HepG2 (cell line): ENCODE data around the gene FGA. TPM values are rescaled to one million over a fixed set of nuclear protein-coding genes. Genes with fewer than 3 reads are reported as not detected.

Experiments used
- ATF2 ChIP-seq: sonication (generic); formaldehyde crosslinking; IDR thresholded peaks from 2 replicates; pipeline ENCODE4 v1.4.0; 2020; ENCODE audit warnings: missing genetic modification reagents
- GABPA ChIP-seq, 2 experiments: IDR thresholded peaks; 2 replicates each; pipeline ENCODE4 v1.6.1; 2011 to 2016; ENCODE audit warnings: low read depth in 2 of 2, low read length in 1 of 2, missing biosample characterization in 1 of 2, missing genetic modification characterization in 1 of 2
- GABPB1 ChIP-seq: IDR thresholded peaks from 2 replicates; pipeline ENCODE4 v1.6.1; 2016; ENCODE audit warnings: mild to moderate bottlenecking, missing genetic modification reagents, moderate library complexity, missing compliant biosample characterization
- HMGXB4 ChIP-seq, 2 experiments: sonication (generic) in 1 of 2; formaldehyde crosslinking in 1 of 2; IDR thresholded peaks; 2 replicates each; pipeline versions ENCODE4 v1.4.0 to v1.6.1; 2018 to 2020; ENCODE audit warnings: missing genetic modification reagents in 2 of 2, borderline replicate concordance in 1 of 2, low read depth in 1 of 2, mild to moderate bottlenecking in 1 of 2, missing biosample characterization in 1 of 2
- KLF9 ChIP-seq: IDR thresholded peaks from 2 replicates; pipeline ENCODE4 v1.6.1; 2016; ENCODE audit warnings: low read depth
- MNT ChIP-seq: fragments of 450-650 bp; IDR thresholded peaks from 2 replicates; pipeline ENCODE4 v1.6.1; 2016
- PATZ1 ChIP-seq: sonication (generic); formaldehyde crosslinking; IDR thresholded peaks from 2 replicates; pipeline ENCODE4 v1.4.0; 2020; ENCODE audit warnings: missing genetic modification reagents
- POLR2A ChIP-seq, 2 experiments: IDR thresholded peaks; 2 replicates each; pipeline ENCODE4 v1.6.1; 2011; ENCODE audit warnings: low read depth in 2 of 2, low read length in 2 of 2, mild to moderate bottlenecking in 1 of 2, moderate library complexity in 1 of 2; ENCODE audit not compliant: insufficient read depth in 1 of 2
- POLR2AphosphoS5 ChIP-seq: IDR thresholded peaks from 2 replicates; pipeline ENCODE4 v1.6.1; 2012; ENCODE audit warnings: low read depth, low read length
- SIX4 ChIP-seq: sonication (generic); formaldehyde crosslinking; IDR thresholded peaks from 2 replicates; pipeline ENCODE4 v1.4.0; 2020; ENCODE audit warnings: missing genetic modification reagents
- TAF15 ChIP-seq: fragments of 200-400 bp; formaldehyde crosslinking; IDR thresholded peaks from one replicate; pipeline ENCODE4 v1.6.1; 2018; ENCODE audit warnings: mild to moderate bottlenecking, low read depth, low read length; ENCODE audit not compliant: poor library complexity, severe bottlenecking
- WIZ ChIP-seq: sonication (generic); formaldehyde crosslinking; IDR thresholded peaks from 2 replicates; pipeline ENCODE4 v1.5.1; 2020; ENCODE audit warnings: mild to moderate bottlenecking, missing genetic modification reagents
- ZNF282 ChIP-seq: fragments of 450-650 bp; IDR thresholded peaks from 2 replicates; pipeline ENCODE4 v1.6.1; 2018; ENCODE audit not compliant: partially characterized antibody
- ZNF44 ChIP-seq: sonication (generic); formaldehyde crosslinking; IDR thresholded peaks from 2 replicates; pipeline ENCODE4 v1.5.1; 2020; ENCODE audit warnings: mild to moderate bottlenecking, missing genetic modification reagents
- ZNF503 ChIP-seq: sonication (generic); formaldehyde crosslinking; IDR thresholded peaks from 2 replicates; pipeline ENCODE4 v1.4.0; 2020; ENCODE audit warnings: missing genetic modification reagents
- ZNF710 ChIP-seq: sonication (generic); formaldehyde crosslinking; IDR thresholded peaks from 2 replicates; pipeline ENCODE4 v1.5.0; 2020; ENCODE audit warnings: mild to moderate bottlenecking, missing genetic modification reagents, borderline replicate concordance
- ZNF781 ChIP-seq: sonication (generic); formaldehyde crosslinking; IDR thresholded peaks from 2 replicates; pipeline ENCODE4 v1.5.1; 2020; ENCODE audit warnings: borderline replicate concordance, mild to moderate bottlenecking, missing genetic modification reagents; ENCODE audit errors: not compliant biosample characterization
- polyA plus RNA-seq, 8 experiments: library from polyadenylated mRNA; depleted of rRNA in 3 of 8; stranded (reverse) in 7 of 8; unstranded in 1 of 8; fragments of >200 nt; fragmentation: Illumina TruSeq in 4 of 8; extraction: Trizol in 4 of 8; gene quantifications; 2 replicates each; pipeline versions ENCODE4 v1.2.1 to v1.2.3, GENCODE V29; 2011 to 2016; ENCODE audit warnings: low read depth in 4 of 8, missing spikeins in 1 of 8, mixed read lengths in 1 of 8; ENCODE audit not compliant: insufficient read depth in 1 of 8
- total RNA-seq, 5 experiments: library from RNA; depleted of rRNA; stranded (reverse); fragments of >200 nt; fragmentation: Illumina TruSeq; extraction: Trizol; gene quantifications; 2 replicates each; pipeline ENCODE4 v1.2.3, GENCODE V29; 2016; ENCODE audit warnings: low read depth in 1 of 5

FGA gene
- total and polyA plus RNA-seq, 2 of the 13 experiments (the other 11 are each of a cell fraction or from before 2014, with no cell fraction given): 640 to 1,523 TPM

- TF ChIP-seq GABPA (IDR thresholded peaks at IDR 0.05; ENCODE audit: low read depth, low read length): no peak
- TF ChIP-seq GABPA (CRISPR knock-in tag; IDR thresholded peaks at IDR 0.05; ENCODE audit: low read depth): 0 out of 2 replicates have a peak, but pooled peaks have one; percentile 21
- TF ChIP-seq MNT: no peak
- peak; percentile 89 for TF ChIP-seq ZNF781 (CRISPR knock-in tag)
- no peak for TF ChIP-seq WIZ (CRISPR knock-in tag)
- TF ChIP-seq ZNF282: no peak
- TF ChIP-seq SIX4: peak; percentile 96
- TF ChIP-seq PATZ1 (CRISPR knock-in tag): peak; percentile 83
- peak; percentile 93 for TF ChIP-seq POLR2AphosphoS5
- no peak; the same call in none of the 2 replicates for TF ChIP-seq KLF9 (CRISPR knock-in tag)
- TF ChIP-seq HMGXB4 (CRISPR knock-in tag; IDR thresholded peaks at IDR 0.05; ENCODE audit: borderline replicate concordance in 1 of 2, low read depth in 1 of 2): peak in 1 of 2 experiments; percentile 37; a peak in 1 of 4 replicates
- TF ChIP-seq ATF2: peak; percentile 95
- peak; percentile 95 for TF ChIP-seq ZNF503 (CRISPR knock-in tag)
- TF ChIP-seq TAF15: no peak
- TF ChIP-seq POLR2A (IDR thresholded peaks at IDR 0.05; ENCODE audit: insufficient read depth in 1 of 2, low read depth in 2 of 2, low read length in 2 of 2): peak; percentile 82 to 88
- peak; percentile 96 for TF ChIP-seq ZNF710 (CRISPR knock-in tag)
- no peak for TF ChIP-seq ZNF44 (CRISPR knock-in tag)
- TF ChIP-seq GABPB1 (CRISPR knock-in tag): 0 out of 2 replicates have a peak, but pooled peaks have one; percentile 56
Measured at GRCh38 chr4:154590329-154591006, at the start of gene FGA (continued).
